Uterus (tissue), 2 donors: ENCODE measurements around the gene CHRNB1.

Source experiments
- CTCF ChIP-seq, 4 experiments: fragments of 200-600 bp in 2 of 4; fragments of 450-650 bp in 2 of 4; sonication (generic) in 2 of 4; IDR thresholded peaks; one replicate each; pipeline ENCODE4 v1.5.1; 2016 to 2019; ENCODE audit warnings: antibody characterized with exemption in 4 of 4, mild to moderate bottlenecking in 2 of 4, moderate library complexity in 1 of 4
- POLR2A ChIP-seq, 2 donors: fragments of 450-650 bp; IDR thresholded peaks; one replicate each; pipeline ENCODE4 v1.6.1; 2016; ENCODE audit warnings: antibody characterized with exemption in 2 of 2, mild to moderate bottlenecking in 1 of 2, moderate library complexity in 1 of 2

- TF ChIP-seq CTCF (IDR thresholded peaks at IDR 0.05): no peak
- TF ChIP-seq POLR2A (IDR thresholded peaks at IDR 0.05): no peak
These were observed 27.7 kb upstream of the CHRNB1 start for GRCh38 chr17:7417056-7417655.
